NCI-H1417 (cell line): ENCODE data around the gene AADAC.
"Not testable (repeated sequence)": the region's sequence is repeated elsewhere in the genome, so short reads cannot be mapped to it uniquely, and the experiment has no call there.

Experiments
- DNase-seq, 3 experiments: peaks; one replicate each; lab custom pipeline; 2025; lab: John Stamatoyannopoulos, UW

AADAC gene

DNA sequence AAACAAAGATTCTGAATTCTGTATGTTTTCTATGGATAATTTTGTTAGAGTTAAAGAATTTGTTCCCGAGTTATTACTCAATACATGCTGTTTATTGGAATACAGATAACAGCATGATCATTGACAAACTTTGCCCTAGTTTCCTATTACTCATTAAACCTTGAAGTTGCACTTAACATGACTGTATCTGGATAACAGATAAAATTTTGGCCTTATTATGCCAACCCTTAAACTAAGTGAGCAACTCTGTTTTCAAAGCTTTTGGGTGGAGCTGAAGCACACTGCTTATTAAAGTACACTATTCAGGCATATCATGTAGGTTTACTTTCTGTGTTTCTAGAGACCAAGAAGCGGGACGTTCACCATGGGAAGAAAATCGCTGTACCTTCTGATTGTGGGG lies at the start of gene AADAC:
Gene AADAC, plus strand, starts transcription at position 318 of the 400 bp plus-strand sequence. Its CDS starts 47 bp downstream, at position 365.
- no peak for DNase-seq

DNA sequence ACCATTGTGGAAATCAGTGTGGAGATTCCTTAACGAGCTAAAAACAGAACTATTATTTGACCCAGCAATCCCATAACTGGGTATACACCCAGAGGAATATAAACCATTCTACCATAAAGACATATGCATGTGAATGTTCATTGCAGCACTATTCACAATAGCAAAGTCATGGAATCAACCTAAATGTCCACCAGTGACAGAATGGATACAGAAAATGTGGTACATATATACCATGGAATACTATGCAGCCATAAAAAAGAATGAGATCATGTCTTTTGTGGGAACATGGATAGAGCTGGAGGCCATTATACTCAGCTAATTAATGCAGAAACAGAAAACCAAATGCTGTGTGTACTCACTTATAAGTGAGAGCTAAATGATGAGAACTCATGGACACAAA lies 49.2 kb upstream of the AADAC start:
- DNase-seq = not testable (repeated sequence)

DNA sequence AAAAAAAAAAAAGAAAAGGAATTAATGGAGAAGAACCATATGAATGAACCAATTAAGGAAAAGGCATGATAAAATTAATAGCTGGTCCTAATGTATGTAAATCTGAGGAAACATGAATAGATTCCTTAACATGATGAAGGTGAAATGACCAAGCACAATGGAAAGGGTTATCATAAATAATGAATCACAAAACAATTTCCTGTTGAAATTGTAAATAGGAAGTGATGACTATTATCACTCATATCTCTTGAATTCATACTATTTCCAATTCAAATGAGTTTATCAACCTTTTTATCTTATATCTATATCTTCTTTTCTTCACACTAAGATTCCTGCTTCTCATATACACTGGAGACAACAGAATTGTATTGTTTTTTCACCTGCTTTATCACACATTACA lies 48.2 kb upstream of the AADAC start:
- DNase-seq = no peak

GRCh38 chr3:151766454-151766853 lies 47.5 kb upstream of the AADAC start:
- DNase-seq = no peak

- no peak for DNase-seq
Observed at GRCh38 chr3:151768393-151768930, 45.5 kb upstream of the AADAC start.

GRCh38 chr3:151769175-151769574 lies 44.7 kb upstream of the AADAC start:
- no peak for DNase-seq

- no peak for DNase-seq
Observed at GRCh38 chr3:151770956-151771355, 43.0 kb upstream of the AADAC start.

DNA sequence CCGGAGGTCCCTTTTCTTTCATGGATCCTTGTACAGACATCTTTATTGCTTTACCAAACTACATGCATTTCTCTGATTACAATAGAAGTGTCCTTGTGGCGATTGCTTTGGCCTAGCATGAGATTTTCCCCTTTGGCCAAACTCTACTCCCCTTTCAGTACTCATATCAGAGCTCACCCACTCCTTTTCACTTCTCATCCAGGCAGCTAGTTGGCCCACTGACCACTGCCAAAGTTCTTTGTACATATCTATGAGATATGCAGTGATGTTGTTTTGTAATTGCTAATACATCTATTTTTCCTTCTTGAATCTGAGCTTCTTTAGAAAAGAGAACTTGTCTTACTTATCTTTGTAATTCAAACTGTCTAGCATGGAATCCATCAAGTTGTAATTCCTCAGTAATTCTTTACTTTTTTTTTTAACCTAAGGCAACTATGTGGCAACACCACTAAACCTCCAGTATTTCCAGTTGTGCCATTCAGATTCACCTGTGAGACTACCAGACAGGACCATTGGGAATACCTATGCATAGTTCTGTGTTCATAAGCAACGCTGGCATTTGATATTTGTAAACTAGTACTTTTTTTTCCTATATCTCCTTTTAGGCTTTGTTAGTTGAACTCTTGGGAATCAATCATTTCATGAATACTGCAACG lies 41.0 kb upstream of the AADAC start:
- DNase-seq = no peak

DNA sequence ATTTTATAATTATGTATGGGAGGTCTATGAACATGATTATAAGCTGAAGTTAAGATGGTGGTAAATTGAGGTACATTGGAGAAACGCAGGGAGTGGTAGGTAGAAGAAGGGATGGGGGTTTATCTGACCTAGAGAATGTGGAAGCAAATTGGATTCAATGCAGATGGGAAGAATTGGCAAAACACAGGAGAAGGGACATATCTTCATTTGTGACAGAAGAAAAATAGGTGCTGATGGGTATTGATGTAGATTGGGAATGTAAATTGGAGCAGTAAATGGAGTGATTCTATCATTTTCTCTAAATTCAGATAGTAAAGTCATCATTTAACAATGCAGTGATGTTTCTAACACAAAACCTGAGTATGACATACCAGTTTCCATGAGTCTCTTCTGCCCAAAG lies 39.7 kb upstream of the AADAC start:
- no peak for DNase-seq

- no peak for DNase-seq
Observed at GRCh38 chr3:151774910-151775309, 39.0 kb upstream of the AADAC start.

DNA sequence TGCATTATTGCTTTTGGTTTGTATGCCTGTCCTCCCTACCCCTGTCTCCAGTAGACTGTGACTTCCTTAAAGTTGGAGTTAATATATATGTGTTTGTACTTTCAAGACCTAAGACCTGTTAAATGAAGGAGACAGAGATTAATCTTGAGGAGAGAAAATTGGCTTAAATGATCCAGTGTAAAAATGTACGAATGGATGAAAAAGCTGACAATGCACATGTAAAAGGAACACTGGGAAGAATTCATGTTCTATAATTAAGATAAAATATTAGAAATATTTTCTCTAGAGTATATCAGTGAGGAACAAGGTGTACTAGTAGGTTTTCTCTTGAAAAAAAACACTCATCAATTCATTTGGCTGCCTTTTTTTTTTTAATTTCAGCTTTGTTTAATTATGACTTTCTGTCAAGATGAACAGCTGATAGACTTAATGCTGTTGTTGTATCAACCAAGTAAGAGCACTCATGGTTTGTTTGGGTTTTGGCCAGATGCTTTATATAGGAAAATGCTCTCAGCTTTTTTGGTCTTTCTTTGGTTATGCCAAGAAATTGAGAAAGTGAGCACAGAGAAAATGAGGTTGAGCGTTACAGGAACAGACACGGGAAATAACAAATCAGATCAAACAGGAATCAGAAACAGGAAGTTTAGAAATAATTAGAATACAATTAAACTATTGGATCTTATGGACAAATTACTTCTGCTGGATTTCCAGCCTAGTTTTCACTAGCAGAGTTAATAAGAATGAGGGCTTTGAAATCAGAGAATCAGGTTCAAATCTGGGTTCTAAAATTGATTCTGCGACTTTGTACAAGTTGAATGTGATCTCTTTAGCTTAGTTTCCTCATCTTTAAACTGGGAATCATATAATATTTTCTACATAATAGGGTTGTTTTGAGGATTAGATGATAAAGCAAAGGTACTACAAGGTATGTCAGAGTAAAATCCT lies 38.3 kb upstream of the AADAC start:
- no peak for DNase-seq

DNA sequence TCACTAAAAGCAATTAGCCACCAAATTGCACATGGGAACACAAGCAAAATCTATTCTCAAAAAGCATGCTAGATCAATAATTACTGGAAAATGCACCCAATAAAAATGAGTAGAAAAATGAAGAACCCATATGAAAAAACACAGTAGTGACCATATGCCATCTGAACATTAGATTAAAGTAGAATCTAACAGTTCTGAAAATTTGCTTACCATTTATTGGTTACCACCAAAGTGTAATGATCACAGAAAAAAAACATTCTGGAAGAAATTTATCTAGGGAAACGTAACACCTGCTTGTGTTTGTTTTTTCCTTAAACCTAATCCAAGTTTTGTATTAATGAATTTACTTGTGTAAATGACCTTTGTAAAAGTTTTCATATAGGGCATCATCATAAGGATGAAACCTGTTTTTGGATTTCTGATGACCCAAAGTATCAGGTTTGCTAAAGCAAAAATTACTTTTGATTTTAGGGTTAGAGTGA lies 37.6 kb upstream of the AADAC start:
- DNase-seq = no peak

- peak; percentile 6 to 80 (median 26) for DNase-seq
Observed at GRCh38 chr3:151777880-151778279, 36.0 kb upstream of the AADAC start.

DNA sequence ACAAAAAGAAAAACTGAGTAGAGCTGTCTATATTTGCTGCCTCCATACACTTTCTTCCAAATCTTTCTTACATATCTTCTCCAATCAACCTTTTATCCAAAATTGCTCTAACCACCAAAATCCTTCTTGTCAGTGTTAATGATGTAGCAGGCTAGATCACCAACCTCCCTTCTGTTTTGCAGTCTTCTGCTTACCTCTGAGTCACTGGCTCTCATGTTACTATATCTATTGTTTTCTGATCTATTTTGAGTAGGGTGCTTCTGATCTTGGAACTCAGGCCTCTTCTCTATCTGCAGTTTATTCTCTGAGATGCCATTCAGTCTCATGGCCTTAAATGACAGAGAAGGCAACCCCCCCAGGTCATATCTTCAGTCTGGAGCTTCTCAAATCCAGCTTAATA lies 26.3 kb upstream of the AADAC start:
- DNase-seq = no peak

- no peak for DNase-seq
Observed at GRCh38 chr3:151788401-151788800, 25.5 kb upstream of the AADAC start.

DNA sequence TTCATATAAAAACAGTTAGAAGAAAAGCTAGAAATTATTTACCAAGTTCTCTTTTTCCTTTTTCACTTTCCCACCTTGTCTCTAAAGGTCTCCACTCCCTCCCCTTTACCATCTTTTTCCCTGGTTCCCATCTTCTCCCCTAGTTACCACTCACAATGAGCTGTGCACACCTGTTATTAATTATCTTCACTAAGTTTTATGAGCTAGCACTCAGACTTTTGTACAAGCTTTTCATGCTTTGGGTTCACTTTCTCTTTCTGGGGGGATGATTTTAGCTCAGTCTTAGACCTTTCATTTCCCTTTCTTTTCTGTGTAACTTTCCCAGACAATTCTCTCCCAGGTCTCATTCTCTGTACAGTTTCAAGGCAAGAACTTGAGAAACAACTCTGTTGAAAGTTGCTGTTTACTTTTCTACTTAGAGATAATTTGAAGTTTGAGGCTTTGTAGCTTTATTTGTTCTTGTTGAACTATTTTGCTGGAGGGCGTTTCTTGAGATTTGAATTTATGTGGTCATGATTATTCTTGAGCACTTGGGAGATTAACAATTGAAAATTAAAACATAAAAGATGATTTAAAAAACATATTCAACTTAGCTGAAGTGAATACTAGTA lies 24.0 kb upstream of the AADAC start:
- DNase-seq = no peak

GRCh38 chr3:151790763-151791162 lies 23.2 kb upstream of the AADAC start:
- not testable (repeated sequence) for DNase-seq

GRCh38 chr3:151792411-151792810 lies 21.5 kb upstream of the AADAC start:
- DNase-seq = no peak

DNA sequence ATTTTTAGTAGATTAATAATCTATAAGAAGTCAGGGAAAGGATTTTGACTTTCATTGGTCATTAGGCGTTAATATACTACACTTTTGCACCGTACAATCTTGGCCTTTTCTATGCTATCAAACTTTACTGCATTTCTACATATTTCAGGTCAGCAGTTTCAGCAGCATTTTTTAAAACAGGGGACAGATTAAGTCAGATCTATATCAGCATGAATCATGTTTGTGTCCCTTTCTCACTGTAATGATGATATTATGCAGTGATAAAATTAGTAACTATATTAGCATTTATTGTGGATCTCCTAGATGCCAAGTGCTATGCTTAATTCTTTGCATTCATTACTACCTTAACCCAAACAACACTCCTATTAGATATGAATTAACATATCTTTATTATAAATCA lies 20.3 kb upstream of the AADAC start:
- no peak for DNase-seq

GRCh38 chr3:151794080-151794479 lies 19.8 kb upstream of the AADAC start:
- no peak for DNase-seq

- DNase-seq = no peak
Observed at GRCh38 chr3:151795276-151795675, 18.6 kb upstream of the AADAC start.

- DNase-seq = no peak
Observed at GRCh38 chr3:151796105-151796680, 17.7 kb upstream of the AADAC start.
